Measurements from ENCODE around the gene MLKL.
"Not testable (repeated sequence)": the region's sequence is repeated elsewhere in the genome, so short reads cannot be mapped to it uniquely, and the experiment has no call there.

Gene MLKL

DNA sequence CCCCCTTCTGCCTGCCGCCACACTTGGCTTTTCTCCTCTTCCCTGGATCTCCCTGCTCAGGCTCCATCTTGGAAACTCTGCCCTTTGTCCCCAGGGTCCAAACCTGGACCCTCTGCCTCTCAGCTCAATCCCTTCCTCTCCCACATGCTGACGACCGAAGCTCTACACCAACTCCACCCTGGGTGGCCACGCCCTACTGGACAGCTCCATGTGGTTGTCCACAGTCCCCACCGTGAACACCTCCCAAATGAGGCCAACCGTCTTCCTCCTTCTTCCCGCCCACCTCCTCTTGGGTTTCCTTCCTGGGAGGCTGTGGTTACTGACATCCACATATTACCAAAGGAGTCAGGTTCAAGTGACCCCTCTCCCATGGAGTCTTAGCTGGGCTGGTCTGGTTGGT lies 22.6 kb upstream of the MLKL start:
- H3K4me3 ChIP-seq (ENCODE audit: low read depth, low read length), result no peak overlapping the region
- DNase-seq (ENCODE audit: low read depth), result peak; percentile 31
- TF ChIP-seq CTCF (IDR thresholded peaks at IDR 0.05; ENCODE audit: low read depth, low read length) (no peak), POLR2A (IDR thresholded peaks at IDR 0.05; ENCODE audit: extremely low read depth, insufficient read length) (no peak), MYC (IDR thresholded peaks at IDR 0.05; ENCODE audit: low read depth, low read length) (no peak)
- TF ChIP-seq, protein P1, sequence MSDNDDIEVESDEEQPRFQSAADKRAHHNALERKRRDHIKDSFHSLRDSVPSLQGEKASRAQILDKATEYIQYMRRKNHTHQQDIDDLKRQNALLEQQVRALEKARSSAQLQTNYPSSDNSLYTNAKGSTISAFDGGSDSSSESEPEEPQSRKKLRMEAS (IDR thresholded peaks at IDR 0.05; ENCODE audit: low read depth, low read length), result no peak

- H3K4me3 ChIP-seq (ENCODE audit: low read depth, low read length); DNase-seq (ENCODE audit: low read depth): not testable (repeated sequence)
Measured at GRCh38 chr16:74722156-74722555, 21.5 kb upstream of the MLKL start.

DNA sequence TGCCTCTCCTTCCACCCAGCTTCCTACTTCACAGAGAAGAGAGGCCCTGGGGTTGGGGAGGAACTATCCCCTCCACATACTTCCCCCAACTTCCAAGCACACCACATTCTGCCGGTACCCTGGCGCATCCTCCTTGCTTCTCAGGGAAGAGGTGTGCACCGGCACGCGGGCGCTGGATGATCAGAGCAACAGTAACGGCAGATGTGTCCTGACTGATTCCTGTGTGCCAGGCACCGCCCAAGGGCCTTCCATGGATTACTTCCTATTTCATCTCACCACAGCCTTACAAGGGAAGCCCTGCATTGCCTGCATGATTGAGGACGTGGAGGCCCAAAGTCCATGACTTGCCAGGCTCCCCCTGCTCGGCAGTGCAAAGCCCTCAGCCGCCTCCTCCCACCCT lies 21.1 kb upstream of the MLKL start:
- no peak overlapping the region for H3K4me3 ChIP-seq (ENCODE audit: low read depth, low read length)
- DNase-seq (ENCODE audit: low read depth), result peak; percentile 21
- TF ChIP-seq CTCF (IDR thresholded peaks at IDR 0.05; ENCODE audit: low read depth, low read length) (no peak), POLR2A (IDR thresholded peaks at IDR 0.05; ENCODE audit: extremely low read depth, insufficient read length) (no peak), MYC (IDR thresholded peaks at IDR 0.05; ENCODE audit: low read depth, low read length) (no peak)
- TF ChIP-seq, protein P1 (IDR thresholded peaks at IDR 0.05; ENCODE audit: low read depth, low read length), result no peak

- TF ChIP-seq CTCF (IDR thresholded peaks at IDR 0.05; ENCODE audit: low read depth, low read length) (no peak), MYC (IDR thresholded peaks at IDR 0.05; ENCODE audit: low read depth, low read length) (no peak), POLR2A (IDR thresholded peaks at IDR 0.05; ENCODE audit: extremely low read depth, insufficient read length) (no peak)
- TF ChIP-seq, protein P1 (IDR thresholded peaks at IDR 0.05; ENCODE audit: low read depth, low read length), result no peak
- H3K4me3 ChIP-seq (ENCODE audit: low read depth, low read length), result no peak overlapping the region
- peak; percentile 45 for DNase-seq (ENCODE audit: low read depth)
Measured at GRCh38 chr16:74720579-74720978, 19.9 kb upstream of the MLKL start.

DNA sequence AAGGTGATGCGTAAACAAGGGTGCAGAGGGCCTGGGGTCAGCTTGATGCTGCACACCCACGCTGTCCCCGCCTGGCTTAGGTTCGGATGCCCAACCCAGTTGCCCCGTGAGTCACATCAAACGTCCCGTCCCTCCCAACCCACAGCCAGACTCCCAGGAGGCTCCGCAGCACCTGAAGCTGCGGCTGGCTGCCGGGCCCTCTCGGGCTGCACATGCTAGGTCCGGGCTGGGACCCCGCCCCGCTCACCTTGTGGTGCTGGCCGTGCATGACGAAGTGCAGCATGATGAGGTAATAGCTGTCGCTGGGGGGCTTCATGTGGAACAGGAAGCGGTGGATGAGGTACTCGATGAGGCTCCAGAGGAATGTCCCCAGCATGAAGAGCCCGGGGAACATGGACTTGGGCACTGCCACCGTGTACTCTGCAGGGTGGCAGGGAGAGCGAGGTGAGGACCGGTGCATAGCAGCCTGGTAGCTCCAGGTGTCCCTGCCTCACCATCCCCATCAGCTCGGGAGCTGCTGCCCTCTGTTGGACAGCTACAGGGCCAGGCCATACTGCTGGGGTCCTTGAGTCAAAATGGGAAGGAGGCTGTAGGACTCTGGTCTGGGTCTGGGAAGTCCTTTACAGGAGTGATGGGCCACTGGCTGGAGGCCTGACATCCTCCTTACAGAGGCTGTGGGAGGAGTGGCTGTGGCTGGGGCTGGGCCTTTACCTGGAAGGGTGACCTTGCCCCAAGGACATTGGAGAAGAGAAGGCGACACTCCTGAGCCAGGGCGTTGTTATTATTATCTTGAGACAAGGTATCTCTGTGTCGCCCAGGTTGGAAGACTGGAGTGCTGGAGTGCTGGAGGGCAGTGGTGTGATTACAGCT lies 18.3 kb upstream of the MLKL start:
- no peak overlapping the region for H3K4me3 ChIP-seq (ENCODE audit: low read depth, low read length)
- DNase-seq (ENCODE audit: low read depth), result no peak
- TF ChIP-seq CTCF (IDR thresholded peaks at IDR 0.05; ENCODE audit: low read depth, low read length) (peak; percentile 17), MYC (IDR thresholded peaks at IDR 0.05; ENCODE audit: low read depth, low read length) (no peak), POLR2A (IDR thresholded peaks at IDR 0.05; ENCODE audit: extremely low read depth, insufficient read length) (no peak)
- TF ChIP-seq, protein P1 (IDR thresholded peaks at IDR 0.05; ENCODE audit: low read depth, low read length), result no peak

DNA sequence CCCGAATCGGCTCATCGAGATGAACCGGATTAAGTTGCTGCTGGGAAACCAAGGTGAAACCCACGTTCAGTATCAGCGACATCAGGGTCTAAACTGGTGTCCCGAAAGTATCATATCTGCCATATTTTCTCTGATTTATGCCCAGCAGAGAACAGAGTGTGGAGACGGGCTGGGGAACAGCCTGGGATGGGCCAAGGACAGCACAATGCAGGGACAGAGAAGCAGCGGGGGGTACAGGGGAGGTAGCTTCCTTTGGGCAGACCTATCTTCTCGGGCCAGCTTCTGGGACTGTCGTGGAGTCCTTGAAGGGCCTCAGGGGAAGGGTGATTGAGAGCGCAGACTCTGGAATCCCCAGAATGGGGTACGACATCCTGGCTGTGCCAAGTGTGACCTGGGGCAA lies 17.5 kb upstream of the MLKL start:
- H3K4me3 ChIP-seq (ENCODE audit: low read depth, low read length), result no peak overlapping the region
- no peak for TF ChIP-seq MYC (IDR thresholded peaks at IDR 0.05; ENCODE audit: low read depth, low read length)
- TF ChIP-seq POLR2A (IDR thresholded peaks at IDR 0.05; ENCODE audit: extremely low read depth, insufficient read length), result no peak
- TF ChIP-seq, protein P1 (IDR thresholded peaks at IDR 0.05; ENCODE audit: low read depth, low read length), result no peak
- no peak for TF ChIP-seq CTCF (IDR thresholded peaks at IDR 0.05; ENCODE audit: low read depth, low read length)
- DNase-seq (ENCODE audit: low read depth), result no peak

All from NB4 (cell line).